A549 (cell line): ENCODE data around the gene ADGRG3.

ENCODE experiments used
- CBX2 ChIP-seq: fragments of 200-600 bp; sonication (generic); IDR thresholded peaks from 2 replicates; pipeline ENCODE4 v1.6.1; 2016; ENCODE audit warnings: low read depth, mild to moderate bottlenecking, borderline replicate concordance
- CTCF ChIP-seq: fragments of >200 bp; sonication (Bioruptor Twin); formaldehyde crosslinking; IDR thresholded peaks from 3 replicates; pipeline ENCODE4 v1.5.1; 2016
- HMGXB4 ChIP-seq: fragments of 250-450 bp; sonication (Bioruptor Pico); IDR thresholded peaks from 2 replicates; pipeline ENCODE4 v1.5.0; 2021; ENCODE audit warnings: mild to moderate bottlenecking, moderate library complexity, borderline replicate concordance
- POLR2A ChIP-seq: IDR thresholded peaks from 2 replicates; pipeline ENCODE4 v1.6.1; 2012; ENCODE audit warnings: mild to moderate bottlenecking, low read length
- REST ChIP-seq: fragments of 200-600 bp; sonication (generic); IDR thresholded peaks from 2 replicates; pipeline ENCODE4 v1.6.1; 2016; ENCODE audit warnings: antibody characterized with exemption, mild to moderate bottlenecking, moderate library complexity
- RNF2 ChIP-seq: fragments of 200-600 bp; sonication (generic); IDR thresholded peaks from 2 replicates; pipeline ENCODE4 v1.6.1; 2016; ENCODE audit warnings: low read depth, mild to moderate bottlenecking, antibody characterized with exemption, moderate library complexity, borderline replicate concordance

- TF ChIP-seq CTCF (no peak), POLR2A (no peak), RNF2 (no peak), CBX2 (no peak), REST (no peak), HMGXB4 (CRISPR knock-in tag) (no peak)
These were observed 47.5 kb upstream of the ADGRG3 start for GRCh38 chr16:57620335-57621231.
